ENCODE measurements around the gene TECPR2. TPM values are rescaled to one million over a fixed set of nuclear protein-coding genes. Genes with fewer than 3 reads are reported as not detected.

Gene TECPR2
- total and polyA plus RNA-seq, 2 of the 13 experiments (the other 11 are each of a cell fraction or from before 2014, with no cell fraction given): 3.5 to 5.7 TPM

DNA sequence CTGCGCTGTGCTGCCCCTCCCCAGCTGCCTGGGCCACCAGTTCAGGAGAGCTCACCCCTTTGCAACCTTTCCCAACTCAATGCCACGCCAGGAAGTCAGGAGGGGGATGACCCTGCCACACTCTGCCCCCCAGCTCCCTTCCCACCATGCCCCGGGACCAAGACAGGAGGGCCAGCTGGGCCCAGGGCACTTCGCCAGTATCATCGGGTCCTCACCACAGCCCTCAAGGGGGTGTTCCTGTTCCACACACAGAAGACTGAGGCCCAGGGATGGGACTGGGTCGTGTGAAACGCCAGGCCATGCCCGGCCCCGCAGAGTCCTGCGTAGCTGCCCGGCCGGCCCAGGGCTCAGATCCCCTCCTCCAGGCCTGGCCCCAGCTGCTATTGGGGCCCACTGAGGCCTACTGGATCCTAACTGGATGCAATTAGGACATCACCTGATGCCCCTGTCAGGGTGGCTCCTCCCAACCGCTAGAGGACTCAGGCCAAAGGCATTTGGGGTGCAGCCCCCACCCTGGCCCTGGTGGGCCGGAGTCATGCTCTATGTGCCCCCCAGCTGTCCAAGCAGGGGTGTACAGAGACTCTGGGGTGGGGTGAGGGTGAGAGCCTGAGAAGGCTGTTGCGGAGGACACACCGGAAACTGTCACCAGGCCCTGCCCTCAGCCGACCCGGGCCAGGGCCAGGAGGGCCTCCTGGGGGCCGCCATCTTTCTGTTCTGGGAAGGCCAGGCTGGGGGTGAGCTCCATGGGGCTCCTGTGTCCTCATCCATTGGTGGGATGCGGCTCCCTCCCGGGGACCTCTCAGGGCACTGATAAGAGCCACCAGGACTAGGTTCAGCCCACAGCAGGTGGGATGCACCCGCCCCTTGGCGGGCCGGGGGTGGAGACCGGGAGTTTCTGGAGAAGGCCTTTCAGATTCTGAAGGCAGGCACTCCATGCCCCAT, 176.1 kb downstream of the TECPR2 start (continued):
- TF ChIP-seq, protein P1, sequence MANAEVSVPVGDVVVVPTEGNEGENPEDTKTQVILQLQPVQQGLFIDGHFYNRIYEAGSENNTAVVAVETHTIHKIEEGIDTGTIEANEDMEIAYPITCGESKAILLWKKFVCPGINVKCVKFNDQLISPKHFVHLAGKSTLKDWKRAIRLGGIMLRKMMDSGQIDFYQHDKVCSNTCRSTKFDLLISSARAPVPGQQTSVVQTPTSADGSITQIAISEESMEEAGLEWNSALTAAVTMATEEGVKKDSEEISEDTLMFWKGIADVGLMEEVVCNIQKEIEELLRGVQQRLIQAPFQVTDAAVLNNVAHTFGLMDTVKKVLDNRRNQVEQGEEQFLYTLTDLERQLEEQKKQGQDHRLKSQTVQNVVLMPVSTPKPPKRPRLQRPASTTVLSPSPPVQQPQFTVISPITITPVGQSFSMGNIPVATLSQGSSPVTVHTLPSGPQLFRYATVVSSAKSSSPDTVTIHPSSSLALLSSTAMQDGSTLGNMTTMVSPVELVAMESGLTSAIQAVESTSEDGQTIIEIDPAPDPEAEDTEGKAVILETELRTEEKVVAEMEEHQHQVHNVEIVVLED (CRISPR knock-in tag; IDR thresholded peaks at IDR 0.05; ENCODE audit: borderline replicate concordance): 0 out of 2 replicates have a peak, but pooled peaks have one; percentile 39
- TF ChIP-seq STAG1 (CRISPR knock-in tag; IDR thresholded peaks at IDR 0.05) (peak; percentile 46), HNRNPLL (IDR thresholded peaks at IDR 0.05; ENCODE audit: low read depth, low read length, poor library complexity, severe bottlenecking) (no peak), ASH2L (IDR thresholded peaks at IDR 0.05; ENCODE audit: insufficient read length, low read depth, low read length) (no peak), ZFX (CRISPR knock-in tag; IDR thresholded peaks at IDR 0.05; ENCODE audit: low read depth) (peak; percentile 99), RAD51 (IDR thresholded peaks at IDR 0.05; ENCODE audit: borderline replicate concordance) (no peak), ZZZ3 (CRISPR knock-in tag; IDR thresholded peaks at IDR 0.05; ENCODE audit: borderline replicate concordance) (peak; percentile 34; the same call in 1 of the 2 replicates), ZNF660 (CRISPR knock-in tag; IDR thresholded peaks at IDR 0.05; ENCODE audit: borderline replicate concordance, low read depth) (no peak), ZNF3 (CRISPR knock-in tag; IDR thresholded peaks at IDR 0.05) (no peak), ZIK1 (CRISPR knock-in tag; IDR thresholded peaks at IDR 0.05; ENCODE audit: borderline replicate concordance, low read depth) (peak; percentile 64; the same call in 1 of the 2 replicates), ZNF550 (CRISPR knock-in tag; IDR thresholded peaks at IDR 0.05; ENCODE audit: borderline replicate concordance) (no peak), ZBTB38 (CRISPR knock-in tag; IDR thresholded peaks at IDR 0.05) (no peak), SNAPC5 (CRISPR knock-in tag; IDR thresholded peaks at IDR 0.05; ENCODE audit: borderline replicate concordance) (no peak), ZNF350 (CRISPR knock-in tag; IDR thresholded peaks at IDR 0.05; ENCODE audit: borderline replicate concordance, low read depth) (peak; percentile 20; the same call in 1 of the 2 replicates), NFIC (IDR thresholded peaks at IDR 0.05; ENCODE audit: low read length) (no peak), IRX3 (CRISPR knock-in tag; IDR thresholded peaks at IDR 0.05; ENCODE audit: borderline replicate concordance, low read depth) (no peak)
- TF ChIP-seq, protein P2, sequence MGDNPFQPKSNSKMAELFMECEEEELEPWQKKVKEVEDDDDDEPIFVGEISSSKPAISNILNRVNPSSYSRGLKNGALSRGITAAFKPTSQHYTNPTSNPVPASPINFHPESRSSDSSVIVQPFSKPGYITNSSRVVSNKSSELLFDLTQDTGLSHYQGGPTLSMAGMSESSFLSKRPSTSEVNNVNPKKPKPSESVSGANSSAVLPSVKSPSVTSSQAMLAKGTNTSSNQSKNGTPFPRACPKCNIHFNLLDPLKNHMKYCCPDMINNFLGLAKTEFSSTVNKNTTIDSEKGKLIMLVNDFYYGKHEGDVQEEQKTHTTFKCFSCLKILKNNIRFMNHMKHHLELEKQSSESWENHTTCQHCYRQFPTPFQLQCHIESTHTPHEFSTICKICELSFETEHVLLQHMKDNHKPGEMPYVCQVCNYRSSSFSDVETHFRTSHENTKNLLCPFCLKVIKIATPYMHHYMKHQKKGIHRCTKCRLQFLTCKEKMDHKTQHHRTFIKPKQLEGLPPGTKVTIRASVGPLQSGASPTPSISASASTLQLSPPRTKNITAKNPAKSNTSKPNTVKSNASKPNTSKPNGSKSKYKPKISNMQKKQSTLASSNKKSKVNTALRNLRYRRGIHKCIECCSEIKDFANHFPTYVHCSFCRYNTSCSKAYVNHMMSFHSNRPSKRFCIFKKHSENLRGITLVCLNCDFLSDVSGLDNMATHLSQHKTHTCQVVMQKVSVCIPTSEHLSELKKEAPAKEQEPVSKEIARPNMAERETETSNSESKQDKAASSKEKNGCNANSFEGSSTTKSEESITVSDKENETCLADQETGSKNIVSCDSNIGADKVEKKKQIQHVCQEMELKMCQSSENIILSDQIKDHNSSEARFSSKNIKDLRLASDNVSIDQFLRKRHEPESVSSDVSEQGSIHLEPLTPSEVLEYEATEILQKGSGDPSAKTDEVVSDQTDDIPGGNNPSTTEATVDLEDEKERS (CRISPR knock-in tag; IDR thresholded peaks at IDR 0.05): no peak
- TF ChIP-seq, protein P3, sequence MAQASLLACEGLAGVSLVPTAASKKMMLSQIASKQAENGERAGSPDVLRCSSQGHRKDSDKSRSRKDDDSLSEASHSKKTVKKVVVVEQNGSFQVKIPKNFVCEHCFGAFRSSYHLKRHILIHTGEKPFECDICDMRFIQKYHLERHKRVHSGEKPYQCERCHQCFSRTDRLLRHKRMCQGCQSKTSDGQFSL (CRISPR knock-in tag; IDR thresholded peaks at IDR 0.05): peak; percentile 34; the same call in 1 of the 2 replicates
- TF ChIP-seq, protein P4, sequence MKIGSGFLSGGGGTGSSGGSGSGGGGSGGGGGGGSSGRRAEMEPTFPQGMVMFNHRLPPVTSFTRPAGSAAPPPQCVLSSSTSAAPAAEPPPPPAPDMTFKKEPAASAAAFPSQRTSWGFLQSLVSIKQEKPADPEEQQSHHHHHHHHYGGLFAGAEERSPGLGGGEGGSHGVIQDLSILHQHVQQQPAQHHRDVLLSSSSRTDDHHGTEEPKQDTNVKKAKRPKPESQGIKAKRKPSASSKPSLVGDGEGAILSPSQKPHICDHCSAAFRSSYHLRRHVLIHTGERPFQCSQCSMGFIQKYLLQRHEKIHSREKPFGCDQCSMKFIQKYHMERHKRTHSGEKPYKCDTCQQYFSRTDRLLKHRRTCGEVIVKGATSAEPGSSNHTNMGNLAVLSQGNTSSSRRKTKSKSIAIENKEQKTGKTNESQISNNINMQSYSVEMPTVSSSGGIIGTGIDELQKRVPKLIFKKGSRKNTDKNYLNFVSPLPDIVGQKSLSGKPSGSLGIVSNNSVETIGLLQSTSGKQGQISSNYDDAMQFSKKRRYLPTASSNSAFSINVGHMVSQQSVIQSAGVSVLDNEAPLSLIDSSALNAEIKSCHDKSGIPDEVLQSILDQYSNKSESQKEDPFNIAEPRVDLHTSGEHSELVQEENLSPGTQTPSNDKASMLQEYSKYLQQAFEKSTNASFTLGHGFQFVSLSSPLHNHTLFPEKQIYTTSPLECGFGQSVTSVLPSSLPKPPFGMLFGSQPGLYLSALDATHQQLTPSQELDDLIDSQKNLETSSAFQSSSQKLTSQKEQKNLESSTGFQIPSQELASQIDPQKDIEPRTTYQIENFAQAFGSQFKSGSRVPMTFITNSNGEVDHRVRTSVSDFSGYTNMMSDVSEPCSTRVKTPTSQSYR (CRISPR knock-in tag; IDR thresholded peaks at IDR 0.05; ENCODE audit: borderline replicate concordance): peak; percentile 52; the same call in 1 of the 2 replicates
